Activated T-cell treated with anti-CD3 and anti-CD28 coated beads for 4 hours (primary cell): ENCODE measurements around the gene IL1RN.

Experiments
- DNase-seq: peaks from one replicate; pipeline ENCODE4 v3.0.0-alpha.2; 2020

The IL1RN gene

GRCh38 chr2:113175736-113176695 is 48.6 kb downstream of the IL1RN start:
- DNase-seq = no peak

GRCh38 chr2:113176696-113177355 is 49.4 kb downstream of the IL1RN start:
- no peak for DNase-seq

GRCh38 chr2:113178069-113178746 is 50.8 kb downstream of the IL1RN start:
- DNase-seq = no peak

- peak; percentile 52 for DNase-seq
Measured at GRCh38 chr2:113178891-113179290, 51.5 kb downstream of the IL1RN start.

- DNase-seq = no peak
Measured at GRCh38 chr2:113179446-113180045, 52.1 kb downstream of the IL1RN start.

GRCh38 chr2:113180131-113180946 is 52.9 kb downstream of the IL1RN start:
- no peak for DNase-seq

- no peak for DNase-seq
Measured at GRCh38 chr2:113181258-113182051, 54.1 kb downstream of the IL1RN start.

- DNase-seq = no peak
Measured at GRCh38 chr2:113182471-113183260, 55.3 kb downstream of the IL1RN start.

- no peak for DNase-seq
Measured at GRCh38 chr2:113183264-113183663, 55.9 kb downstream of the IL1RN start.
